Peyer's patch (tissue), 4 donors: Measurements from ENCODE around the gene PLEKHM3. TPM values are rescaled to one million over a fixed set of nuclear protein-coding genes. Genes with fewer than 3 reads are reported as not detected.

Source experiments
- DNase-seq, 3 donors: peaks; one replicate each; pipeline ENCODE4 v3.0.0-alpha.2; 2017 to 2019
- H3K27ac ChIP-seq, 4 donors: fragments of 200-600 bp; sonication (generic); one replicate each; pipeline ENCODE4 v1.5.1; 2016 to 2019
- H3K27me3 ChIP-seq, 2 donors: fragments of 200-600 bp; sonication (generic); one replicate each; pipeline ENCODE4 v1.5.1; 2019
- H3K36me3 ChIP-seq, 3 donors: fragments of 200-600 bp; sonication (generic); one replicate each; pipeline ENCODE4 v1.5.1; 2016 to 2019
- H3K4me1 ChIP-seq, 4 donors: fragments of 200-600 bp; sonication (generic); one replicate each; pipeline ENCODE4 v1.5.1; 2016 to 2019
- H3K4me3 ChIP-seq, 4 donors: fragments of 200-600 bp; sonication (generic); 1 replicate in 3 of 4; 2 replicates in 1 of 4; pipeline ENCODE4 v1.5.1; 2016 to 2019; ENCODE audit warnings: mild to moderate bottlenecking in 1 of 4
- H3K9me3 ChIP-seq, 4 donors: fragments of 200-600 bp; sonication (generic); one replicate each; pipeline ENCODE4 v1.5.1; 2016 to 2019; ENCODE audit warnings: mild to moderate bottlenecking in 1 of 4
- CTCF ChIP-seq, 6 experiments: fragments of 450-650 bp in 4 of 6; fragments of 200-600 bp in 2 of 6; sonication (generic) in 1 of 6; IDR thresholded peaks; one replicate each; pipeline ENCODE4 v1.5.1; 2017 to 2019; ENCODE audit warnings: antibody characterized with exemption in 6 of 6, mild to moderate bottlenecking in 3 of 6, moderate library complexity in 1 of 6
- POLR2A ChIP-seq, 2 donors: fragments of 450-650 bp; IDR thresholded peaks; one replicate each; pipeline ENCODE4 v1.5.1; 2017; ENCODE audit warnings: antibody characterized with exemption in 2 of 2, mild to moderate bottlenecking in 2 of 2, moderate library complexity in 2 of 2
- total RNA-seq, 4 donors: library from RNA; depleted of rRNA; stranded (reverse); fragments of >200 nt; gene quantifications; one replicate each; pipeline ENCODE4 v1.1.0, GENCODE V29; 2016

PLEKHM3 gene
- total RNA-seq, 4 donors from 2014 or later, result 14.4 to 45.4 (median 22.7) TPM

GRCh38 chr2:208034503-208035140, 9.3 kb upstream of the PLEKHM3 start:
- TF ChIP-seq CTCF (IDR thresholded peaks at IDR 0.05), result no peak
- TF ChIP-seq POLR2A (IDR thresholded peaks at IDR 0.05), result no peak
- H3K4me1 ChIP-seq, result no peaks in the 10 kb centered on the region
- H3K27me3 ChIP-seq, result no peaks in the 10 kb centered on the region
- DNase-seq, result no peak
- H3K27ac ChIP-seq, result no peak overlapping the region
- no peak overlapping the region for H3K4me3 ChIP-seq
- H3K9me3 ChIP-seq, result no peaks in the 10 kb centered on the region
- no peaks in the 10 kb centered on the region for H3K36me3 ChIP-seq

- Histone ChIP-seq H3K27ac (no peak overlapping the region), H3K27me3 (no peaks in the 10 kb centered on the region), H3K36me3 (no peaks in the 10 kb centered on the region), H3K9me3 (no peaks in the 10 kb centered on the region), H3K4me1 (no peaks in the 10 kb centered on the region), H3K4me3 (no peak overlapping the region)
- TF ChIP-seq CTCF (IDR thresholded peaks at IDR 0.05), result peak in 4 of 6 experiments; percentile 34 to 73 (median 67)
- no peak for TF ChIP-seq POLR2A (IDR thresholded peaks at IDR 0.05)
- peak; percentile 39 to 82 (median 65) for DNase-seq
Observed at GRCh38 chr2:208033701-208034502, 8.6 kb upstream of the PLEKHM3 start.

- H3K4me1 ChIP-seq, result no peaks in the 10 kb centered on the region
- H3K9me3 ChIP-seq, result no peaks in the 10 kb centered on the region
- H3K27me3 ChIP-seq, result no peaks in the 10 kb centered on the region
- TF ChIP-seq POLR2A (IDR thresholded peaks at IDR 0.05), result no peak
- TF ChIP-seq CTCF (IDR thresholded peaks at IDR 0.05), result no peak
- no peaks in the 10 kb centered on the region for H3K36me3 ChIP-seq
- DNase-seq, result no peak
- H3K4me3 ChIP-seq, result no peak overlapping the region
- peak overlapping the region in 1 of 4 donors; percentile 14 for H3K27ac ChIP-seq
Observed at GRCh38 chr2:208031608-208032019, 6.3 kb upstream of the PLEKHM3 start.

GRCh38 chr2:208025814-208026184, 472 bp upstream of the PLEKHM3 start:
- H3K4me1 ChIP-seq, result peaks cover 0 to 6% (median 1%) of the 10 kb centered on the region in 4 donors
- H3K36me3 ChIP-seq, result no peaks in the 10 kb centered on the region
- DNase-seq, result peak in 1 of 3 donors; percentile 25
- H3K9me3 ChIP-seq, result no peaks in the 10 kb centered on the region
- H3K27me3 ChIP-seq, result no peaks in the 10 kb centered on the region
- H3K27ac ChIP-seq, result peak overlapping the region; percentile 60 to 82 (median 64)
- H3K4me3 ChIP-seq, result peak overlapping the region; percentile 56 to 92 (median 66)
- TF ChIP-seq CTCF (IDR thresholded peaks at IDR 0.05), result no peak
- TF ChIP-seq POLR2A (IDR thresholded peaks at IDR 0.05), result no peak

- DNase-seq, result no peak
- Histone ChIP-seq H3K4me3 (no peak overlapping the region), H3K36me3 (no peaks in the 10 kb centered on the region), H3K4me1 (peaks cover 0 to 6% (median 1%) of the 10 kb centered on the region in 4 donors), H3K27ac (no peak overlapping the region), H3K27me3 (no peaks in the 10 kb centered on the region), H3K9me3 (no peaks in the 10 kb centered on the region)
- TF ChIP-seq CTCF (IDR thresholded peaks at IDR 0.05), result no peak
- TF ChIP-seq POLR2A (IDR thresholded peaks at IDR 0.05), result no peak
Observed at GRCh38 chr2:208024091-208024490, 1.2 kb downstream of the PLEKHM3 start.
